ENCODE results near the gene FOXK2.

The FOXK2 gene

DNA sequence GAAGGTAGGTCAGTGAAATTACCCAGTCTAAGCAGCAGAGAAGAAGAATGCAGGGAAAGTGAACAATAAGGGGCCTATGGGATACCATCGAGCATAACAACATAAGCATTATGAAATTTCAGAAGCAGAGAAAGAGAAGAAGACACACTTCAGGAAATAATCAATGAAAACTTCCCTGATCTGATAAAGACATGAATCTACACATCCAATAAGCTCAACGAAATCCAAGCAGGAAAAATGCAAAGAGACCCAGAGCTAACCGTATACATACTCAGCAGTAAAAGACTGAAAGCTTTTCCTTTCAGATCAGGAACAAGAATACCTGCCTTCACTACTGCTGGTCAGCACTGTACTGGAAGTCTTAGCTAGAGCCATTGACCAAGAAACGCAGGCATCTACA lies 90.1 kb downstream of the FOXK2 start:
- DNase-seq = no peak

DNA sequence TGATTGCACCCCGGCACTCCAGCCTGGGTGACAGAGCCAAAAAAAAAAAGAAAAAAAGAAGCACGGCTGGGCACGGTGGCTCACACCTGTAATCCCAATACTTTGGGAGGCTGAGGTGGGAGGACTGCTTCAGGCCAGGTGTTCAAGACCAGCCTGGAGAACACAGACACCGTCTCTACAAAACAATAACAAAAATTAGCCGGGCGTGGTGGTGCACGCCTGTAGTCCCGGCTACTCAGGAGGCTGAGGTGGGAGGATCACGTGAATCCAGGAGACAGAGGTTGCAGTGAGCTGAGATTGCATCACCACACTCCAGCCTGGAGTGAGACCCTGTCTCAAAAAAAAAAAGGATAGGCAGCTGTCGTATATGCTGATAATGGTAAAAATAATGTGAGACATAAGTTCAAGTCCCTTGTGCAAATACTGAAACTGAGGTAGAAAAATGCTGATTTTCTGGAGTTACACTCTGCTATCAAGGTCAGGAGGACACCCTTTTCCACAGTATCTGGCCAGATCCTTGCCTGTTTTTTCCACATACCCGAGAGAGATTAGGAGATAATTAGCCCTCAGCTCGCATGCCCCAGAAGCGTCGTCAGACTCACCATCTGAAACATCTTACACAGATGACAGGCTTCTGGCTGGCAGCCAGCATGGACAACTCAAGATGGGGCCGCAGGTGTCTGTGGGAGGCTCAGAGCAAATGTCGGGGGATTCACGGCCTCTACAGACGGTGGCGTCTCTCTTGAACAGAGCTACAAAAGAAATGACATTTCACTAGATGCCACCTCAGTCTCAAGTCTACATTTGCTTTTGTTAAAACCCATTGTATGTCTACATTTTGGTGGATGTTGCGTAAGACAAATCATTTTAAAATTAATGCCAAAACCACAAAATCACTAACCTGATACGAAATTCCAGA lies 91.9 kb downstream of the FOXK2 start:
- peak; percentile 73 for DNase-seq

DNA sequence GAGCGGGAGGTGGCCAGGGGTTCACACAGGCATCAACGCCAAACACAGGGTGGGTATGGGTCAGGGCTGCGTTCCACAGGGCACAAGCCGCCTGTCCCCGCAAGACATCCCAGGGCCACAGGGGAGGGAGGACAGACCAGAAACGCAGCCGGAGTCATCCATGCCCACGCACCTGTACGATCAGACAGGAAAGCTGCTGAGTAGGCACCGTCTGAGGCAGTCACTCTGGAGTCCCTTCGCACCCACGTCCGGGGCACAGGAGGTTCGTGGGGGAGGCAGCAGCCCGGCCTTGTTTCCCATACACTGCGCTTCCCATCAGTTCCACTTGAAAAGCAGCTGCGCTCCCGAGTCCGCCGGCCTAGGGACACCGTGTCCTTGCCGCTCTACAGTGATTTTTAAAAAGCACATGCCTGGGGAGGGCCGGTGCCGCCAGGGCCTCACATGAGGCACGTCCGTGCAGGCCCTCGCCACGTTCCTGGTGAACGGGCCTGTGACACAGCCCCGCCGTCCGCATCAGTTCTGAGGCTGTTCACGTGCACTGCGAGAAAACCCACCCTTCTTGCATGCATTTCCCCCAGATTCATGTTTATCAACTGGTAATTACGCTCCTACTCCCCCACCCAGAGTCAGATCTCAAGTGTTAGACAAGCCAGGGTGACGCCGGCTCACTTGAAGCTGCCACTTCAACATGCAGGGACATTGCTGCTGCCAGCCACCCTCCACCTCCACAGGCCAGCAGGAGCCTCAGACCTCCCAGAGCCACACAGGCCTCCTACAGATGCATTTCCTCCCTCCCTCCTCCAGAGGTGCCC lies 94.0 kb downstream of the FOXK2 start:
- no peak for DNase-seq

DNA sequence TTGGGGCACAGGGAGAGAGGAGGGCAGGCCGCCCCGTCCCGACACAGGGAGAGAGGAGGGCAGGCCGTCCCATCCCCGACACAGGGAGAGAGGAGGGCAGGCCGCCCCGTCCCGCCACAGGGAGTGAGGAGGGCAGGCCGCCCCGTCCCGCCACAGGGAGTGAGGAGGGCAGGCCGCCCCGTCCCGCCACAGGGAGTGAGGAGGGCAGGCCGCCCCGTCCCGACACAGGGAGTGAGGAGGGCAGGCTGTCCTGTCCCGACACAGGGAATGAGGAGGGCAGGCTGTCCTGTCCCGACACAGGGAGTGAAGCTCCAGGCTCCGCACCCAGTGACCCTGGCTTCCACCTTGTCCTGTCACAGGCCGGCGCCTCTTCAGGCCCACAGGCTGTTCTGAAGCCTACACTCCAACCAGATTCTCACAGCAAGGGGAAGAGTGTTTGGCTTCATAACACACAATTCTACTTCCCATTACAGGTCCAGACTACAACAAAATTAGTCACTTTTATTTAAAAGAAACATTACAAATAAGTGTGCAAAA lies 94.6 kb downstream of the FOXK2 start:
- no peak for DNase-seq

DNA sequence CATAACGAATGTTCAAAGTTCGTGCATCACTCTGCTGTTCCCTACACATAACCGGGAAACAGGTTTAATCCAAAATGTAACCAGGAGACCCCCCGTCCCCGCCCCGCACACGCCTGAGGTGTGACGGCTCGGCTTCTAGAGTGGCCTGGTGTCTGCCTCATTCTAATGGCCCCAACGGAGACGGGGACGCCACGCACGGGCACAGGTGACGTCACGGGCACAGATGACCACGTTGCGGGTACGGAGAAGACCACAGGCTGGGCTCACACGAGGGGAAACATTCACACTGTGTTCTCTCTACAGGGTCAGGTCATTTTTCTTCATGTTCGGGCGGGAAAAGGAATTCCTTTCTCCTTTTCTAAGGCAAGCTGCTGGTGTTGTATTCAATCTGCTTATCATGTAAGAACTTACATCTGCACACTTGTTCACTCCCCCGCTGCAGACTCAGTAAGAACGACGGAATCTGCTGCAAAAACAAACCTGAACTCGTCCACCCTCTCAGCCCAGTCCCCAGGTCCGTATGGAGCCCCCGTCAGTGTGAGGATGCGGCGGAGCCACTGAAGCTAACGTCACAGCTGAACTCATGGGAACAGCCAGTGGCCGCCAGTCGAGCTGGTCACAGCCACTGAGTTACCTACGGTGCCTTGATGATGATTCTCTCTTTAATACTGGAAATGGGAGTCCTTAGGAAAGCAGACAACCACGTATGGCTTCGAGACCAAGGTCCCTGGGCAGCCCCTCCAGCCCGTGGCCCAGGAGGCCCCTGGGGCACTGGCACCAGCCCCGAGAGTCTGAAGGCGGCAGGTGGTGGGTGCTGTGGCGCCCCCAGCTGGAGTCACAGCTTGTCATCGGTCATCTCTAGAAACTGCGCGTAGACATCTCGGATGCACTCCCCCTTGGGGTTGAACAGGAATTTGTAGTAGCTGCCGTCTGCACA lies 95.8 kb downstream of the FOXK2 start:
- DNase-seq = no peak

DNA sequence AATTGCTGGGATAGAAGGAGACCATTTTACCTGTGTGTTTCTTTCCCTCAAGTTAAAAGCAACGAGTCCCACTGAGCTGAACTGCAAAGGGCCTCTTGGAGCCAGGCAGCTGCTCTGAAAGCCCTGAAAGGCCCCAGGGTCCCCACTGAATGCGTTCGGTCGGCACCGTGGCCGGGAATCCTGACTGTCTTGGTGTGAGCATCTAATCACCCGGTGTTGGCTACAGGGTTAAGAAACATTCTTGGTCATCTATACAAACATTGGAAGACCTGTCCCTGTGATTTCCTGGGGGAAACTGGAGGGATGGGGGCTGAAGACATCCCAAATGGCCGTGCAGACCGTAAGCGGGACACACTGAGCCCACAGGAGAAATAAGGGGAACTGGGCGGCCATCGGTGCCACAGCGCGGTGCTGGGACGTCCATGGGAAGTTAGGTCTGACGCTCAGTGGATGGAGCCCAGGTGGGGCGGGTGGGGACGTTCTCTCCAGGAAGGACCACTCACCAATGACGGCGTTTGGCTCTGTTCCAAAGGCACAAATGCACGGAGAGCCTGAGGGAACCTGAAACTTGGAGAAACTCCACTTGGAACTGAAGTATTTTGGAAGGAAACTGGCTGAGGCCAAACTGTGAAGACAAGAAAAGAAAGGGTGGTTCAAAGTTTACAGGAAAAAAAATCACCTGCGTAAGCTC lies 96.6 kb downstream of the FOXK2 start:
- DNase-seq = no peak

DNA sequence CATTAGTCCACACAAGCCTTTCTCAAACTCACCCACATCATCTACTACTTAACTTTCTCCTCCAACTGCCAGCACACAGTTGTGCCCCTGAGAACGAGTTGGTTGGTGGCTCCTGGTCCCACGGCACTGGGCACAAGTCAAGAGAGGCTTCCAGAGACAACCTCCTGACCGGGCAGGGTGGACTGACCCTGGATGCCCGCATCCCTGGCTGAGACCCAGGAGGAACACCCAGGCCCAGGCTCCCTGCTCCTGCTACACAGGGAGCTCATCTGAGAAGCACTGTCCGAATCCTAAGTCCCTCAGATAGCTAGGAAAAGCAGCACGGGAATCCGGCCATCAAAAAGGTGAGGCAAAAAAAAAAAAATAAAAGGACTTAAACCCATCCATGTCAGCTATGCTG lies 99.7 kb downstream of the FOXK2 start:
- DNase-seq = no peak

DNA sequence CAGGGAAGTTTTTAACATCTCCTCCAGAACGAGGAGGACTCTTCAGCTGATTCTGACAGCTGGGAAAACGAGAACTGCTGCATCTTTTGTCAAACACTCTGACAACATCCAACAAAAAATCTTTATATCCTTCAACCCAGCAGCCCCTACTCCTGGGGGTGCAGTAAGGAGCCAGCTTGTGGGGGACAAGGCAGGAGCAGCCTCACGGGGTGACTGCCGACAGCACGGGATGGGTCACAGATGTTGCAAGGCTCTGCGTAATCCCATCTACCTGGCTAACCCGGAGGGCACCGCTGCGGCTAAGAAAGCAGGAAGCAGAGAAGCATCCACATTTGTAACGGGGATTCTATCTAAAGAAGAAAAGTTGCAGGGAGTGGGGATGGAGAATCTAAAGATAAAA lies 100.1 kb downstream of the FOXK2 start:
- DNase-seq = no peak

DNA sequence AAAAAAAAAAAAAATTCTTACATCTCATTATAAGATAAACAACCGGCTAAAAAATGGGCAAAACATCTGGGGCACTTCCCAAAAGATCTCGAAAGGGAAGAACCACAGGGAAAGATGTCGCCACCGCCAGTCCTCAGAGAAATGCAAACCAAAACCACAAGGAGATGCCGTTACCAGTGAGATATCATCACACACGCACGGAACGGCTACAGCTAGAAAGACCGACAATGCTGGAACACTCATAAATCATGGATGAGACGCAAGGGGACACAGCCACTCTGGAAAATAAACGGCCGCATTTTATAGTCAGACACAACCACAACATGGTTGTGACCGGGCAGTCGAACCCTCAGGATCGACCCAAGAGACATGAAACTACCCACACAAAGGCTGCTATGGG lies 104.2 kb downstream of the FOXK2 start:
- no peak for DNase-seq

DNA sequence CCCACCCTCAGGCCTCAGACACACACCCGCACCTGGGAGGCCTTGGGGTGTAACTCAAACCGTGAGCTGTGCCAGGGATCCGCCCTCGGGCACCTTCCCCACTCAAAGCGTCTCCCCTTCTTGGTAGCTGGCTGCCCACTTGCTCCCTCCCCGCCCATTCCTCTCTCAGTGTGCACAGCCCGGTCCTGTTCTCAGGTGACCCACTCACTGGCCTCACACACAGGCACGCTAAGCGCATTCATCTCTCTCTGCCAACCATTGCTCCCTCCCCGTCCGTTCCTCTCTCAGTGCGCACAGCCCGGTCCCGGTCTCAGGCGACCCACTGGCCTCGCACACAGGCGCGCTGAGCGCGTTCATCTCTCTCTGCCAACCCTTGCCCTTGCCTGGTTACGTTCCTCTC lies 107.9 kb downstream of the FOXK2 start:
- no peak for DNase-seq

DNA sequence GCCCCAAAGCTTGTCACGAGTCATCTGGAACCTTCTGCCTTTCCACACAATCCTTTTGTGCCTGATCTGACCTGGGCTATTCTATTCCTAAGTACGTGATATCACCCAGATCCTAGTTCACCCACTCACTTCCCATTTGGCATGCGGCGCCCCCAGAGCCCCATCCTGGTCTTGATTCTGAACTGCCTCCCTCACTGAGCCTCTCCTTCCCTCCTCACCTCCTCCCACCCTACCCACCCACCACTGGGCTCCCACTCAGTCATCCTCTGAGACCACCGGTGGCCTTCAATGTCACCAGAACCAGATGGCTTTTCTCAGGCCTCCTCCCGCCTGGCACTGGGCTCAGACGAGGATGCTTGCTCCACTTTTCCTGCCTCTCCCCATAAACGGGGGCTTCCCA lies 110.2 kb downstream of the FOXK2 start:
- DNase-seq = no peak

DNA sequence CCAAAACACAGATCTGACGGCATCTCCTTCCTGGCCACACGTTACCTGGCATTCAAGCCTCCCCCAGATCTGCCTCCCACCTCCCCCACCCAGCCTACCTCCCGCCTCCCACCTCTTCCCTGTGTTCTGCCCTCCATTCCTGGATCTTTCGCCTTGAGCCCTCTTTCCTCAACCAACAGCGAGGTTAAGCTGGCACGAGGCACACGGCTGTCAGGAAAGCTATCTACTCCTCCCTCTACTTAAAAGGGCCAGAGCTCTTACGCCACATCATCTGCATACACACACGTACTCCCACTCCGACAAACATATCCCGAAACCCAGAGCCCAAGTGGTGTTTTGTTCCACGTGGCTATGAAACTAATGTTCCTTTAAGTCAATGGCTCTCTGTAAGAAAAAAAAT lies 110.7 kb downstream of the FOXK2 start:
- no peak for DNase-seq

DNA sequence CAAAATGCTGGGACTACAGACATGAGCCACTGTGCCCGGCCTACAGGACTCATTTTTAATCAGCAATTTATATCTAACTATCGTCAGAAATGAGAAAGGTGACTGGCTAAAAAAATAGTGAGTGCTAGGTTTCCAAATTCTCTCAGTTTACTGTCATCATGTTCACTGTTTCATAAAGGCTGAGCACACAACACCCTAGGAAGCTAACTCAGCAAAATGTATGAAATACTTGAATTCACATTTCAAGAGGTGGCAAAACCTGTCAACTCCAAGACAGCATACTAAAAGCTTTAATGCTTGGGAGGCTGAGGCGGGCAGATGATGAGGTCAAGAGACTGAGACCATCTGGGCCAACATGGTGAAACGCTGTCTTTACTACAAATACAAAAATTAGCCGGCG lies 112.0 kb downstream of the FOXK2 start:
- no peak for DNase-seq

DNA sequence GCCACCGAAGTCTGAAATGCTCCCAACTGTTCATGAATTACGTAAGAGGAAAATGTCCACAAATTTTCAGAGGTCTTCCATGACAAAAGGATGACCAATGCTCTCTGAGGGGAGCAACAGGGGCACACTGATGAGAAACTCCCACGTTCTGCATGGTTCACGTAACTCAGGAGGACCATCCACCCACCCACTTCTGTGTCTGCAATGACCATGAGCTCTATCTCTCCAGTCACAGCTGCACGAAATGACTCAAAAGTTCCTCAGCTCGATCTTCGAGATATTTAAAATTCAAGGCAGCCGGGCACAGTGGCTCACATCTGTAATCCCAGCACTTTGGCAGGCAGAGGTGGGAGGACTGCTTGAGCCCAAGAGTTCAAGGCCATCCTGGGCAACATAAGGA lies 112.9 kb downstream of the FOXK2 start:
- DNase-seq = no peak

DNA sequence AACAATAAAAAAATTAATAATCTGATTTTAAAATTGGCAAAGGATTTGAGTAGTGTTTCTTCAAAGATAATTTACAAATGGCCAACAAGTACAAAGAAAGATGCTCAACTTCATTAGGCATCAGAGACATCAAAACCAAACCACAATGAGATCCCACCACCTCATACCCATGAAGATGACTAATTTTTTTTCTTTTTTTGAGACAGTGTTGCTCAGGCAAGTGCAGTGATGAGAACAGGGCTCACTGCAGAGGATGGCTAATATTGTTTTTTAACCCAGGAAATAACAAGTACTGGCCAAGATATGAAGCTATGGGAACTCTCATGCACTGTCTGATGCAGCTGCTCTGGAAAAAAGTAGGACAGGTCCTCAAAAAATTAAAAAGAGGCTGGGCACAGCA lies 113.8 kb downstream of the FOXK2 start:
- no peak for DNase-seq

DNA sequence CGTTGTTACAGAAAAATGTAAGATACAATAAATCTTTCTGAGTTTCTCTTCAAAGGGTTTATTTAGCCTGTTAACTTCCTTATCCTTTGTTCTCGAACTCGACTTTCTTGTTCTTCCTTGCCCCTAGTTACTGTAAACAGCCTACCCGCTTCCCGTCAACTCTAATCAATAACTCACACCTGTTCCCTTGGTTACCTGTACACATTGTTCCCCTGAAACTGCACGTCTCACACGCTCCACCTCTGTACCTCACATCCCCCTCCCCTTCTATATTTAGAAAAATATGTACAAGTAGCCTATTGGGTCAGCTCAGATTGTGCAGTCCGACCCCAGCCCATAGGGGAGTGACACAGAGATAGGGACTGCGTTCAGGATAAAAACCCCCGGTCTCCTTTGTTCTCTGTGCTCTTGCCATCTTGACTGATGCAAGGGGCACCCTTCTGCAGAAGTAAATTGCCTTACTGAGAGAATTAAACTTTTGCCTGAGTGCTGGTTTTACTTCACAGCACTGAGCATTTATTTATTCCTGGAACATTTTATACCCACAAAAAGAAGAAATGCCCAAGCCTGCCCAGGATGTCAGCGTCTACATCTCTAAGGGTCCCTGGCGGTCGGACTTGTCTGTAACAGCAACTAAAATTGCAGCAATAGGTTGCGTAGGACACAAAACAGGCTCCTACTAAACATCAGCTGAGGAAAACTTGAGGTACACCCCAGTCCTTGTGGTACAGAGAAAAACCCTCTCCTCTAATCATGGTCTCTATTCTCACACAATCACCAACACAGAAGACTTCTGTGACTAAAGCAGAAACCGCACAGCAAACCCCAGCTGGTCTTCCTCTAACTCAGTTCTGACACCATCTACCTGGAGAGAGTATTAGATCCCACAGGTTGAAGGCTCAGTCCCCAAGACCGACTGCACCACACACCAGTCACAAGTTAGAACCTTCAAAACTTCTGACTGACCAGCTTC lies 117.4 kb downstream of the FOXK2 start:
- DNase-seq = no peak

DNA sequence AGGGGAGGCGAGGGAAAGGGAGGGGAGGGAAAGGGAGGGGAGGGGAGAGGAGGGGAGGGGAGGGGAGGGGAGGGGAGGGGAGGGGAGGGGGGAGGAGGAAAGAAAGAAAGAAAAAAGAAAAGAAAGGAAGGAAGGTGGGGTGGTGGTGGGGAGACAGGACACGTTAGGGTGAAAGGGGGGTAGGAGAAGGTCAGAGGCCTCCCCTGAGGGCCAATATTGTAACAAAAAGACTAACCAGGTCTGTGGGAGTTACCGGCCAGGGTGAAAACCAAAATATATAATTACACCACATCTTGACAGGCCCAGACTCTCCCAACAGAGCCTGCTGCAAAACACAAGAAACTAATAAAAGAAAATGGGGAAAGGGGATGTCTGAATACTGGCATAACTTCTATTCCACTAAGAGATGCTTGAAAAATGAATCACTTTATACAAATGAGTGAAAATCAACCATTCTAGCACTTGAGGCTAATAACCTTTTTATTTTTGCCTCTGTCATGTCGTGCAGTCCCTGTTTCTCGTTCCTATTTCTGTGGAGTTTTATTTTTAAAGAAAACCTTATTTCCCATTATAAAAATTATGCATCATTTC lies 118.7 kb downstream of the FOXK2 start:
- DNase-seq = peak; percentile 21

DNA sequence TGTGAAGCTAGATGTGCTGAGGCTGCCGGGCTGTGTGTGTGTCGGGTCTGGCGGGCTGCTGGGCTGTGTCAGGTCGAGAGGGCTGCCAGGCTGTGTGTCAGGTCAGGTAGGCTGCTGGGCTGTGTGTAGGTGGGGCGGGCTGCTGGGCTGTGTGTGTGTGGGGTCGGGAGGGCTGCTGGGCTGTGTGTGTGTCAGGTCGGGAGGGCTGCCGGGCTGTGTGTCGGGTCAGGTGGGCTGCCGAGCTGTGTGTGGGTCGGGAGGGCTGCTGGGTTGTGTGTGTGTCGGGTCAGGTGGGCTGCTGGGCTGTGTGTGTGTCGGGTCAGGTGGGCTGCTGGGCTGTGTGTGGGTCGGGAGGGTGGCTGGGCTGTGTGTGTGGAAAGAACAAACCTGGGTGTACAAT lies 120.1 kb downstream of the FOXK2 start:
- no peak for DNase-seq

DNA sequence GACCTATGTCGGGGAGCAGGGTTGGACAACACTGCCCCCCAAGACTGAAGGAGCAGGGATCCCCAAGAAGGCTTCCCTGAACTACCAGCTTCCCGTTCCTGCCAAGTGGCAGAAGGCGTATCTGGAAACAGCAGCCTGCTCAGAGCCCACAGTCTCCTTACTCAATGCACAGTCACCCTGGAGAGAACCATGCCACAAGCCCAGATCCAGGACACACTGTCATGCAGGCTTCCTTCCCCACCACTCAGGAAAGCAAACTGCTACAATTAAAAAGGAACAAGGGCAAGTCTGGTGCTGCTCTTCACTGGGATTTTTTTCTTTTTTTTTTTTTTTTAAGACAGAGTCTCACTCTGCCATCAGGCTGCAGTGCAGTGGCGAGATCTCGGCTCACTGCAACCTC lies 120.5 kb downstream of the FOXK2 start:
- DNase-seq = no peak

DNA sequence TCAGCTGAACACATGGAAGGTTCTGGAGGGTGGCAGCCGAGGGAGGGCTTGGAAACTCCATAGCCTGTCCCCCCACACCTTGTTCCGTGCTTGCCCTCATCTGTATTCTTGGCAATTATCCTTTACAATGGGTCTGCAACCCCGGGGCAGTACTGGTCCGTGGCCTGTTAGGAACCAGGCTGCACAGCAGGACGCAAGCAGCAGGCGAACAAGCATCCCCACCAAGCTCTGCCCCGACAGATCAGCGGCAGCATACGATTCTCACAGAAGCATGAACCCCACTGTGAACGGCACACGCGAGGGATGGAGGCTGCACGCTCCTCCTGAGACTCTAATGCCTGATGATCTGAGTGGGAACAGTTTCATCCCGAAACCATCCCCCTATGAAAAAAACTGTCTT lies 122.5 kb downstream of the FOXK2 start:
- no peak for DNase-seq

All from fibroblast of skin of abdomen (primary cell).